Endothelial cell of umbilical vein (primary cell): ENCODE data around the gene PCDHGB4. TPM values are rescaled to one million over a fixed set of nuclear protein-coding genes. Genes with fewer than 3 reads are reported as not detected.
"Not testable (repeated sequence)": the region's sequence is repeated elsewhere in the genome, so short reads cannot be mapped to it uniquely, and the experiment has no call there.

Source experiments
- BruUV-seq: library from RNA; stranded (reverse); fragments of 400-500 nt; replicated peaks from 2 replicates; lab custom pipeline; 2021; lab: Mats Ljungman, UMichigan
- CTCF ChIA-PET: fragments of 300-600, 350-600 bp; sonication (Branson Sonifier 250); formaldehyde crosslinking; loops from one replicate; lab custom pipeline; 2021; ENCODE audit warnings: antibody characterized with exemption, inconsistent platforms; lab: Charles Lee
- POLR2A ChIA-PET: fragments of 300-600, 350-600 bp; sonication (Branson Sonifier 250); formaldehyde crosslinking; loops from one replicate; lab custom pipeline; 2021; ENCODE audit warnings: antibody characterized with exemption, inconsistent platforms; lab: Charles Lee
- DNase-seq: peaks from one replicate; pipeline ENCODE4 v3.0.0-alpha.2; 2011; ENCODE audit warnings: low read depth, low spot score
- FAIRE-seq: peaks from 2 replicates; lab custom pipeline; 2011; peaks lifted over from hg19 to GRCh38; lab: Jason Lieb, UNC
- H2AFZ ChIP-seq: 2 replicates; pipeline ENCODE4 v1.6.0; 2012; ENCODE audit warnings: low read depth, low read length, control low read depth, inconsistent platforms
- H3K27ac ChIP-seq: 2 replicates; pipeline ENCODE4 v1.5.1; 2011; ENCODE audit warnings: low read depth, mild to moderate bottlenecking, control low read depth, low read length, moderate library complexity; ENCODE audit not compliant: insufficient read depth
- H3K27me3 ChIP-seq, 2 experiments: 2 replicates each; pipeline versions ENCODE4 v1.6.0 to v1.6.1; 2011; ENCODE audit warnings: low read length in 2 of 2, mixed read lengths in 1 of 2; ENCODE audit not compliant: control insufficient read depth in 2 of 2, insufficient read depth in 2 of 2
- H3K36me3 ChIP-seq, 2 experiments: 2 replicates in 1 of 2; 3 replicates in 1 of 2; pipeline ENCODE4 v1.5.1; 2011; ENCODE audit warnings: low read length in 2 of 2, mild to moderate bottlenecking in 1 of 2, moderate library complexity in 1 of 2; ENCODE audit not compliant: control insufficient read depth in 2 of 2, insufficient read depth in 2 of 2; ENCODE audit errors: extremely low read depth in 1 of 2
- H3K4me1 ChIP-seq: 3 replicates; pipeline ENCODE4 v1.5.1; 2011; ENCODE audit warnings: mild to moderate bottlenecking, low read length; ENCODE audit not compliant: control insufficient read depth, insufficient read depth; ENCODE audit errors: extremely low read depth
- H3K4me2 ChIP-seq: 2 replicates; pipeline ENCODE4 v1.6.1; 2011; ENCODE audit warnings: low read length, control low read depth, mixed read lengths; ENCODE audit not compliant: insufficient read depth
- H3K4me3 ChIP-seq, 3 experiments: fragments of 200-600 bp in 1 of 3; sonication (generic), shearing (Covaris generic) in 1 of 3; replicated peaks in 1 of 3; 2 replicates each; pipeline ENCODE4 v1.5.1; 2011 to 2016; ENCODE audit warnings: control low read depth in 3 of 3, low read length in 3 of 3, mild to moderate bottlenecking in 2 of 3, inconsistent platforms in 1 of 3, low read depth in 1 of 3, moderate library complexity in 1 of 3; ENCODE audit not compliant: insufficient read depth in 1 of 3
- H3K79me2 ChIP-seq: 2 replicates; pipeline ENCODE4 v1.6.0; 2012; ENCODE audit warnings: low read length, inconsistent platforms; ENCODE audit not compliant: control insufficient read depth, insufficient read depth
- H3K9ac ChIP-seq: replicated peaks from 2 replicates; pipeline ENCODE3; 2011; ENCODE audit warnings: low read length, control low read depth; ENCODE audit not compliant: insufficient read depth; ENCODE audit errors: extremely low read depth
- H3K9me1 ChIP-seq: replicated peaks from 3 replicates; pipeline ENCODE4 v1.6.0; 2011; ENCODE audit warnings: mild to moderate bottlenecking, low read length; ENCODE audit not compliant: control insufficient read depth, insufficient read depth; ENCODE audit errors: extremely low read depth
- H3K9me3 ChIP-seq: replicated peaks from 2 replicates; pipeline ENCODE4 v1.5.1; 2012; ENCODE audit warnings: low read length, inconsistent platforms; ENCODE audit not compliant: control insufficient read depth, insufficient read depth
- H4K20me1 ChIP-seq: replicated peaks from 2 replicates; pipeline ENCODE3; 2011; ENCODE audit warnings: mild to moderate bottlenecking, low read length; ENCODE audit not compliant: control insufficient read depth, insufficient read depth; ENCODE audit errors: extremely low read depth
- dilution Hi-C: fragments of 300-500 bp; cut with MboI; formaldehyde crosslinking; loops from one replicate; pipeline ENCODE4 v1.15.0; 2019; ENCODE audit warnings: low sequenced_read_pairs; ENCODE audit not compliant: extremely low pct_ligation_motif_present
- intact Hi-C: fragments of 100-400 bp; cut with micrococcal nuclease; formaldehyde crosslinking; loops from one replicate; pipeline ENCODE4 v1.10.0; 2022
- polyA plus RNA-seq, 4 experiments: library from polyadenylated mRNA; depleted of rRNA in 3 of 4; stranded (reverse) in 3 of 4; unstranded in 1 of 4; fragments of >200 nt; gene quantifications; 2 replicates each; pipeline versions ENCODE4 v1.2.1 to v1.2.3, GENCODE V29; 2011 to 2012; ENCODE audit warnings: missing spikeins in 1 of 4
- total RNA-seq: library from RNA; stranded (reverse); gene quantifications from 2 replicates; pipeline ENCODE4 v1.2.3, GENCODE V29; 2021
- TF ChIP-seq, protein P1 (sequence below), 2 donors: IDR thresholded peaks; 1 replicate in 1 of 2; 2 replicates in 1 of 2; pipeline ENCODE4 v1.5.1; 2011; ENCODE audit warnings: low read length in 2 of 2, mild to moderate bottlenecking in 2 of 2, moderate library complexity in 2 of 2, control low read depth in 1 of 2, inconsistent platforms in 1 of 2, low read depth in 1 of 2; ENCODE audit not compliant: insufficient read depth in 1 of 2; ENCODE audit errors: extremely low read depth in 1 of 2

PCDHGB4 gene
- total and polyA plus RNA-seq, 2 donors (not counting 3 experiments of a cell fraction or from before 2014, with no cell fraction given): 6.5 to 6.9 TPM

DNA sequence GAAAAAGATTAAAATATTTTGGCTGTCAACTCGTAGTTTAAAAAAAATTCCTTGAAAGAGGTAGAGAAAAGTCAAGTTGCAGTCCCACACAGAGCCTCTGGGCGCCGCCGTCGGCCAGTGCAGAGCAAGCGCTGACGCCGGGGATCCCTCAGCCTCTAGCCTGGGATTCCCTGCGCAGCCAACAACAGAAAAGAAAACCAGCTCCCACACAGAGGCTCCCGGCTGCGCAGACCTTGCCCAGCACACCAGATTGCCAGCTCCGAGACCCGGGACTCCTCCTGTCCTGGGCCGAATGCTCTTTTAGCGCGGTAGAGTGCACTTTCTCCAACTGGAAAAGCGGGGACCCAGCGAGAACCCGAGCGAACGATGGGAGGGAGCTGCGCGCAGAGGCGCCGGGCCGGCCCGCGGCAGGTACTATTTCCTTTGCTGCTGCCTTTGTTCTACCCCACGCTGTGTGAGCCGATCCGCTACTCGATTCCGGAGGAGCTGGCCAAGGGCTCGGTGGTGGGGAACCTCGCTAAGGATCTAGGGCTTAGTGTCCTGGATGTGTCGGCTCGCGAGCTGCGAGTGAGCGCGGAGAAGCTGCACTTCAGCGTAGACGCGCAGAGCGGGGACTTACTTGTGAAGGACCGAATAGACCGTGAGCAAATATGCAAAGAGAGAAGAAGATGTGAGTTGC, 30.1 kb downstream of the PCDHGB4 start, which contains the start of gene PCDHGB7:
TSS of gene PCDHGB7 (plus strand) at position 184 of the 679 bp plus-strand sequence. CDS start at position 367, 183 bp downstream.
- H3K9me3 ChIP-seq, H3K36me3 ChIP-seq, H3K9ac ChIP-seq, H4K20me1 ChIP-seq, H3K9me1 ChIP-seq, dilution Hi-C loops, H3K27ac ChIP-seq, H3K79me2 ChIP-seq: not testable (repeated sequence)
- H3K4me3 ChIP-seq: peak within 1 kb of the TSS; percentile 35 to 52 (median 42)
- H3K27me3 ChIP-seq: peaks cover 50 to 85% of the 10 kb centered on the region in 2 experiments
- H3K4me2 ChIP-seq: peak within 1 kb of the TSS; percentile 71
- H2AFZ ChIP-seq: peak within 1 kb of the TSS; percentile 64
- CTCF ChIA-PET: interaction anchor here (0.6 to 11.3 kb wide), 35 partner anchors 9 to 204 kb away, joined by 3 to 335 read pairs (median 4); partner anchors contain the start of genes PCDHB13, PCDHB14, PCDHGA12 and PCDHGA3
- FAIRE-seq (peak; percentile 87), DNase-seq (peak; percentile 83)
- POLR2A ChIA-PET: interaction anchor here (0.6 to 1.2 kb wide), 2 partner anchors 140 to 146 kb away, joined by 3 to 4 read pairs; no protein-coding TSS in a partner anchor
- TF ChIP-seq, protein P1, sequence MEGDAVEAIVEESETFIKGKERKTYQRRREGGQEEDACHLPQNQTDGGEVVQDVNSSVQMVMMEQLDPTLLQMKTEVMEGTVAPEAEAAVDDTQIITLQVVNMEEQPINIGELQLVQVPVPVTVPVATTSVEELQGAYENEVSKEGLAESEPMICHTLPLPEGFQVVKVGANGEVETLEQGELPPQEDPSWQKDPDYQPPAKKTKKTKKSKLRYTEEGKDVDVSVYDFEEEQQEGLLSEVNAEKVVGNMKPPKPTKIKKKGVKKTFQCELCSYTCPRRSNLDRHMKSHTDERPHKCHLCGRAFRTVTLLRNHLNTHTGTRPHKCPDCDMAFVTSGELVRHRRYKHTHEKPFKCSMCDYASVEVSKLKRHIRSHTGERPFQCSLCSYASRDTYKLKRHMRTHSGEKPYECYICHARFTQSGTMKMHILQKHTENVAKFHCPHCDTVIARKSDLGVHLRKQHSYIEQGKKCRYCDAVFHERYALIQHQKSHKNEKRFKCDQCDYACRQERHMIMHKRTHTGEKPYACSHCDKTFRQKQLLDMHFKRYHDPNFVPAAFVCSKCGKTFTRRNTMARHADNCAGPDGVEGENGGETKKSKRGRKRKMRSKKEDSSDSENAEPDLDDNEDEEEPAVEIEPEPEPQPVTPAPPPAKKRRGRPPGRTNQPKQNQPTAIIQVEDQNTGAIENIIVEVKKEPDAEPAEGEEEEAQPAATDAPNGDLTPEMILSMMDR (IDR thresholded peaks at IDR 0.05; ENCODE audit: extremely low read depth in 1 of 2, insufficient read depth in 1 of 2, low read depth in 1 of 2, low read length in 2 of 2): peak; percentile 77 to 80
- BruUV-seq: TSS peak; percentile 12
- intact Hi-C loops: loop anchor here (1.0 kb wide), 3 partner anchors 107 to 202 kb away; no protein-coding TSS in a partner anchor
- H3K4me1 ChIP-seq: peaks cover 19% of the 10 kb centered on the region
